NCI-H1105 treated with DMSO at 0.1 percent for 48 hours (cell line): ENCODE data around the gene PRKAG2.
"Not testable (repeated sequence)": the region's sequence is repeated elsewhere in the genome, so short reads cannot be mapped to it uniquely, and the experiment has no call there.

Experiments
- DNase-seq: peaks from one replicate; lab custom pipeline; 2025; lab: John Stamatoyannopoulos, UW

Gene PRKAG2

GRCh38 chr7:151764056-151764920, 112.6 kb downstream of the PRKAG2 start:
- DNase-seq, result no peak

- no peak for DNase-seq
These were observed 113.4 kb downstream of the PRKAG2 start for GRCh38 chr7:151763420-151763984.

- no peak for DNase-seq
These were observed 114.2 kb downstream of the PRKAG2 start for GRCh38 chr7:151762583-151763245.

GRCh38 chr7:151761957-151762356, 115.0 kb downstream of the PRKAG2 start:
- DNase-seq, result no peak

- DNase-seq, result no peak
These were observed 115.7 kb downstream of the PRKAG2 start for GRCh38 chr7:151761231-151761630.

- peak; percentile 31 for DNase-seq
These were observed 117.3 kb downstream of the PRKAG2 start for GRCh38 chr7:151759591-151760042.

- DNase-seq, result no peak
These were observed 118.0 kb downstream of the PRKAG2 start for GRCh38 chr7:151758622-151759540.

GRCh38 chr7:151757274-151757673, 119.6 kb downstream of the PRKAG2 start:
- DNase-seq, result no peak

- DNase-seq, result no peak
These were observed 120.0 kb downstream of the PRKAG2 start for GRCh38 chr7:151756866-151757265.

GRCh38 chr7:151756076-151756731, 120.7 kb downstream of the PRKAG2 start:
- DNase-seq, result no peak

- DNase-seq, result no peak
These were observed 121.6 kb downstream of the PRKAG2 start for GRCh38 chr7:151755131-151755801.

- DNase-seq, result no peak
These were observed 122.2 kb downstream of the PRKAG2 start for GRCh38 chr7:151754688-151755130.

- DNase-seq, result no peak
These were observed 122.7 kb downstream of the PRKAG2 start for GRCh38 chr7:151754142-151754590.

- DNase-seq, result no peak
These were observed 123.9 kb downstream of the PRKAG2 start for GRCh38 chr7:151752816-151753595.

GRCh38 chr7:151752037-151752436, 124.9 kb downstream of the PRKAG2 start:
- no peak for DNase-seq

- no peak for DNase-seq
These were observed 128.2 kb downstream of the PRKAG2 start for GRCh38 chr7:151748733-151749132.

- DNase-seq, result not testable (repeated sequence)
These were observed 128.9 kb downstream of the PRKAG2 start for GRCh38 chr7:151748021-151748420.

- DNase-seq, result no peak
These were observed 131.2 kb downstream of the PRKAG2 start for GRCh38 chr7:151745706-151746105.
